ENCODE data around the gene CABLES1.
"Not testable (repeated sequence)": the region's sequence is repeated elsewhere in the genome, so short reads cannot be mapped to it uniquely, and the experiment has no call there.

Gene CABLES1

DNA sequence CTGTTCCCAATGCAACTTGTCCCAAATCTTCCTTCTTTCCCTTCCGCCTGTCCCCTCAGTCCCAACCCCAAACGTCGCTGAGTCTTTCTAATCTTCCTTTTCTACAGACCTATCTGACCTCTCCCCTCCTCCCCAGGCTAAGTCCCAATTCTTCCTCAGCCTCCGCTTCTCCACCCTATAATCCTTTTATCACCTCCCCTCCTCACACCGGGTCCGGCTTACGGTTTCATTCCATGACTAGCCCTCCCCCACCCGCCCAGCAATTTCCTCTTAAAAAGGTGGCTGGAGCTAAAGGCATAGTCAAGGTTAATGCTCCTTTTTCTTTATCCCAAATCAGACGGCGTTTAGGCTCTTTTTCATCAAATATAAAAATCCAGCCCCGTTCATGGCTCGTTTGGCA, 150.3 kb downstream of the CABLES1 start:
- not testable (repeated sequence) for H3K27ac Mint-ChIP-seq; H3K9me3 Mint-ChIP-seq (ENCODE audit: low read depth); H3K4me1 Mint-ChIP-seq (ENCODE audit: low read depth); H3K4me3 Mint-ChIP-seq; H3K36me3 Mint-ChIP-seq; H3K27me3 Mint-ChIP-seq

- no peaks in the 10 kb centered on the region for H3K4me1 Mint-ChIP-seq (ENCODE audit: low read depth)
- H3K9me3 Mint-ChIP-seq (ENCODE audit: low read depth) = no peaks in the 10 kb centered on the region
- H3K27me3 Mint-ChIP-seq = no peaks in the 10 kb centered on the region
- peaks cover 3% of the 10 kb centered on the region for H3K36me3 Mint-ChIP-seq
- H3K27ac Mint-ChIP-seq = no peak overlapping the region
- no peak overlapping the region for H3K4me3 Mint-ChIP-seq
Observed at GRCh38 chr18:23291456-23292205, 156.3 kb downstream of the CABLES1 start.

DNA sequence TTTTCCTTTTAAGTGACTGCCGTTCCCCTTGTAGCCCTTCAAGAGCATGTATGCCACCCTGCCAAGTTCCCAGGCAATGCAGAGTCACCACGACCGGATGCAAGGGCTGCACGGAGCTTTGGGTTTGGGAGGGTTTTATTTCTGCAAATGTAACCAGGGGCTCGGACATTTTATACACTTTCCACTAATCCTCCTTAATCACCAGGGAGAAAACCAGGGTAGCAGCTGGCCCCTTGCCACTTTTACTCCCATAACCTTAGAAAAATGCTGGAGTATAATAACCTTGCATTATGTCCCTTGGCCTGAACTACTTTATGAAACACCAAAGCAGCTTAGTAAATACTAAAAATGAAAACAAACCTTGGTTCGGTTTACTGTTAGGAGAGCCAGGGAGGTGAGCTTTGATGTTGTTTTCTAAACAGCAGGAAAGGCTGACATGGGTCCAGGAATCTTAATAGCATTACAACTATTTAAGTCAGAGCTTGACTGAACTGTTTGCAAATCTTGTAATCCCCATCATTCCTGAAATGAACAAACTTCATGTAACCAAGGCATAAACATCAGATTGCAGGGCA, 165.0 kb downstream of the CABLES1 start:
- Mint-ChIP-seq H3K4me1 (ENCODE audit: low read depth) (no peaks in the 10 kb centered on the region), H3K27me3 (no peaks in the 10 kb centered on the region), H3K4me3 (no peak overlapping the region), H3K27ac (no peak overlapping the region), H3K9me3 (ENCODE audit: low read depth) (no peaks in the 10 kb centered on the region), H3K36me3 (peaks cover 3% of the 10 kb centered on the region)

- Mint-ChIP-seq H3K27ac (no peak overlapping the region), H3K4me1 (ENCODE audit: low read depth) (no peaks in the 10 kb centered on the region), H3K9me3 (ENCODE audit: low read depth) (no peaks in the 10 kb centered on the region), H3K4me3 (no peak overlapping the region), H3K27me3 (no peaks in the 10 kb centered on the region), H3K36me3 (no peaks in the 10 kb centered on the region)
Observed at GRCh38 chr18:23301972-23302371, 166.7 kb downstream of the CABLES1 start.

DNA sequence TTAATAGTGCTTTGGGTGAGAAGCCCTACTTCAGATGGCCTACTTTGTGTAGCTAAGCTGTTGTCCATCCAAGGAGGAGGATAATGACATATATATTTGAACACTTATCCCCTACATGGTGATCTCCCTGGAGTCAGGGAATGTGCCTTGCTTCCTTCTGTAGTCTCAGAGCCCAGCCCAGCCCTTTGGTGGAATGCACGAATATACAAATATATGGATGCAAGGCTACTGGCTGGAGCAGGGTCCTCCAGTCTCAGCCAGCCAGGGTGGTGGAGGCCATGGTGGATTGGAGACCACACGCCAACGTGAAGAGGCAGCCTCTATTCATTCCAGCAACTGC, 167.2 kb downstream of the CABLES1 start:
- H3K27me3 Mint-ChIP-seq = no peaks in the 10 kb centered on the region
- no peak overlapping the region for H3K4me3 Mint-ChIP-seq
- no peaks in the 10 kb centered on the region for H3K36me3 Mint-ChIP-seq
- no peak overlapping the region for H3K27ac Mint-ChIP-seq
- H3K9me3 Mint-ChIP-seq (ENCODE audit: low read depth) = no peaks in the 10 kb centered on the region
- peaks cover 4% of the 10 kb centered on the region for H3K4me1 Mint-ChIP-seq (ENCODE audit: low read depth)

- Mint-ChIP-seq H3K36me3 (no peaks in the 10 kb centered on the region), H3K9me3 (ENCODE audit: low read depth) (no peaks in the 10 kb centered on the region), H3K4me1 (ENCODE audit: low read depth) (peaks cover 9% of the 10 kb centered on the region), H3K27me3 (no peaks in the 10 kb centered on the region), H3K27ac (no peak overlapping the region), H3K4me3 (no peak overlapping the region)
Observed at GRCh38 chr18:23302851-23303527, 167.7 kb downstream of the CABLES1 start.

DNA sequence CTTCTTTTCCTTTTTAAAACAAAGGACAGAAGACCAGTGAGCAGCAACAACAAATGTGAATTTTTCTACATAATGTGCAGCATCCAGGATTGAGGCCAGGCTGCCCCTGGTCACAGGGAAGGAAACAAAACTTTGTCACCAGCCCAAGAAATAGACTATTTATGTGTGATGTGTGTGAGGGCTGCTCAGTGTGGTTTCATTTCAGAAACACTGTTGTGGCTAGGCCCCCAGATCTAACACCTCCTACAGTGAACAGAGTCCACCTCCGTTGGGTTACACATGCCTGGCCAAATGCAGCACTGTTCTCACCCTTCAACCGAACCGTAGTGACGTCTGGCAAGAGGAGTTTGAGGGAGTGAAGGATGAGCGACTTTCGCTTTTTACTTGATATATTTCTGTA, 171.5 kb downstream of the CABLES1 start:
- peaks cover 2% of the 10 kb centered on the region for H3K36me3 Mint-ChIP-seq
- no peaks in the 10 kb centered on the region for H3K9me3 Mint-ChIP-seq (ENCODE audit: low read depth)
- no peak overlapping the region for H3K4me3 Mint-ChIP-seq
- H3K4me1 Mint-ChIP-seq (ENCODE audit: low read depth) = peaks cover 17% of the 10 kb centered on the region
- H3K27ac Mint-ChIP-seq = no peak overlapping the region
- H3K27me3 Mint-ChIP-seq = no peaks in the 10 kb centered on the region

GRCh38 chr18:23307567-23308295, 172.4 kb downstream of the CABLES1 start:
- no peak overlapping the region for H3K27ac Mint-ChIP-seq

More at GRCh38 chr18:23307567-23308295, 172.4 kb downstream of the CABLES1 start:
- Mint-ChIP-seq H3K36me3 (peaks cover 2% of the 10 kb centered on the region), H3K27me3 (no peaks in the 10 kb centered on the region), H3K4me3 (no peak overlapping the region), H3K9me3 (ENCODE audit: low read depth) (no peaks in the 10 kb centered on the region), H3K4me1 (ENCODE audit: low read depth) (peaks cover 17% of the 10 kb centered on the region)
